ENCODE measurements around the gene KLHL2.

Gene KLHL2

DNA sequence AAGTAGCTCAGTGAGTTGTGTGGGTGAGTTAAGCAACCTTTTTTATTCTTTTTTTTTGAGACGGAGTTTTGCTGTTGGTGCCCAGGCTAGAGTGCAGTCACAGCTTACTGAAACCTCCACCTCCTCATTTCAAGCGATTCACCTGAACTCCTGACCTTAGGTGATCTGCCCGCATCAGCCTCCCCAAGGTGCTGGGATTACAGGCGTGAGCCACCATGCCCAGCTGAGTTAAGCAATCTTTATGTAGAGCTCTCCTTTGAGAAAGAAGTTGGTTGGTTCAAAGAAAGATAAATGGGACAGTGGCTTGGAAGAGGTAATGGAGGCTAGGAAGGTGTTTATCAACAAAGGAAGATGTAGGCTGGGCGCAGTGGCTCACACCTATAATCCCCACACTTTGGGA is 123.3 kb downstream of the KLHL2 start:
- Histone ChIP-seq H3K4me1 (ENCODE audit: low read depth, poor library complexity, severe bottlenecking) (peaks cover 54% of the 10 kb centered on the region), H3K27ac (no peak overlapping the region), H3K36me3 (ENCODE audit: insufficient read depth) (0 out of 2 replicates have a peak, but pooled peaks cover 4% of the 10 kb centered on the region), H2AFZ (ENCODE audit: low read depth) (no peak overlapping the region), H3K9ac (no peak overlapping the region), H3K4me2 (peak overlapping the region; percentile 14; the same call in 1 of the 2 replicates), H3K4me3 (IDR thresholded peaks at IDR 0.05; ENCODE audit: insufficient read depth, low read depth, low read length) (no peak overlapping the region), H3K27me3 (ENCODE audit: insufficient read depth, low read depth) (no peaks in the 10 kb centered on the region), H3K79me2 (ENCODE audit: insufficient read depth, low read depth) (peaks cover 77% of the 10 kb centered on the region), H4K20me1 (ENCODE audit: insufficient read depth) (peaks cover 22% of the 10 kb centered on the region; the same call in 1 of the 2 replicates)
- TF ChIP-seq, protein P1, sequence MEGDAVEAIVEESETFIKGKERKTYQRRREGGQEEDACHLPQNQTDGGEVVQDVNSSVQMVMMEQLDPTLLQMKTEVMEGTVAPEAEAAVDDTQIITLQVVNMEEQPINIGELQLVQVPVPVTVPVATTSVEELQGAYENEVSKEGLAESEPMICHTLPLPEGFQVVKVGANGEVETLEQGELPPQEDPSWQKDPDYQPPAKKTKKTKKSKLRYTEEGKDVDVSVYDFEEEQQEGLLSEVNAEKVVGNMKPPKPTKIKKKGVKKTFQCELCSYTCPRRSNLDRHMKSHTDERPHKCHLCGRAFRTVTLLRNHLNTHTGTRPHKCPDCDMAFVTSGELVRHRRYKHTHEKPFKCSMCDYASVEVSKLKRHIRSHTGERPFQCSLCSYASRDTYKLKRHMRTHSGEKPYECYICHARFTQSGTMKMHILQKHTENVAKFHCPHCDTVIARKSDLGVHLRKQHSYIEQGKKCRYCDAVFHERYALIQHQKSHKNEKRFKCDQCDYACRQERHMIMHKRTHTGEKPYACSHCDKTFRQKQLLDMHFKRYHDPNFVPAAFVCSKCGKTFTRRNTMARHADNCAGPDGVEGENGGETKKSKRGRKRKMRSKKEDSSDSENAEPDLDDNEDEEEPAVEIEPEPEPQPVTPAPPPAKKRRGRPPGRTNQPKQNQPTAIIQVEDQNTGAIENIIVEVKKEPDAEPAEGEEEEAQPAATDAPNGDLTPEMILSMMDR (conservative IDR thresholded peaks at IDR 0.05; ENCODE audit: low read depth, low read length) = no peak

DNA sequence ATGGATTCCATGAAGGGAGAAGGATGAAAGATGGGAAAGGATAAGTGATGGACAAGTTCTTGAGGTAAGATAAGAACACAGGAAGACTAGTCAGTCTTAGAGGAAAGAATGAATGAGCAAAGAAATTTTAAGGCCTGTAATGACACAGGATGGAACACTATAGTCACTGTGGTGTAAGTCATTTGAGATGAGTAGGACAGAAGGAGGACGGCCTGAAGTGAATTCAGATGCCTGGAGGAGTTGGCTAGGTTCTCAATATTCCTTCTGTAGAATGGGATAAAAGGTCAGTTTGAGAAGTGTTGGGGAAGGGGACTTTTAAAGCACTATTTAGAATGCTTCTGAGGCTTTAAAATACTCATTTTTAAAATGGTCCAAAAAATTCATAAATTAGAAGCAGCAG is 124.0 kb downstream of the KLHL2 start:
- Histone ChIP-seq H3K27ac (no peak overlapping the region), H3K4me1 (ENCODE audit: low read depth, poor library complexity, severe bottlenecking) (peaks cover 47% of the 10 kb centered on the region), H3K36me3 (ENCODE audit: insufficient read depth) (0 out of 2 replicates have a peak, but pooled peaks cover 4% of the 10 kb centered on the region), H4K20me1 (ENCODE audit: insufficient read depth) (peaks cover 22% of the 10 kb centered on the region; the same call in 1 of the 2 replicates), H3K4me2 (0 out of 2 replicates have a peak overlapping the region, but pooled peaks have one; percentile 14), H3K9ac (no peak overlapping the region), H2AFZ (ENCODE audit: low read depth) (no peak overlapping the region), H3K4me3 (IDR thresholded peaks at IDR 0.05; ENCODE audit: insufficient read depth, low read depth, low read length) (no peak overlapping the region), H3K79me2 (ENCODE audit: insufficient read depth, low read depth) (peaks cover 81% of the 10 kb centered on the region), H3K27me3 (ENCODE audit: insufficient read depth, low read depth) (no peaks in the 10 kb centered on the region)
- TF ChIP-seq, protein P1 (conservative IDR thresholded peaks at IDR 0.05; ENCODE audit: low read depth, low read length) = no peak

DNA sequence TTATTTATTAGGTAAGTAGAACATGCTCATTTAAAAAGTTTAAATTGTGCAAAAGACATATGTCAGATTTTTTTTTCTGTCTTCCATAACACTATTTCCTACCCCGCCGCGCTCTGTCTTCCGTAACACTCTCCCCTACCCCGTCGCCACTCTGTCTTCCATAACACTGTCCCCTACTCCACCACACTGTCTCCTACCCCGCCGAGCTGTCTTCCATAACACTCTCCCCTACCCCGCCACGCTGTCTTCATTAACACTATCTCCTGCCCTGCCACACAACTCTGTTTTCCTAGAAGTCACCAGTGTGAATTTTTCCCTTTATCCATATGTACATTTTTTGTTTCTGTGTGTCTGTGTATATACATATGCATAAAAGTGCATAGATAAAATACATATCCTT is 124.5 kb downstream of the KLHL2 start:
- Histone ChIP-seq H3K9ac (no peak overlapping the region), H3K27me3 (ENCODE audit: insufficient read depth, low read depth) (no peaks in the 10 kb centered on the region), H4K20me1 (ENCODE audit: insufficient read depth) (peaks cover 22% of the 10 kb centered on the region; the same call in 1 of the 2 replicates), H3K79me2 (ENCODE audit: insufficient read depth, low read depth) (peaks cover 81% of the 10 kb centered on the region), H3K4me1 (ENCODE audit: low read depth, poor library complexity, severe bottlenecking) (peaks cover 45% of the 10 kb centered on the region), H2AFZ (ENCODE audit: low read depth) (no peak overlapping the region), H3K36me3 (ENCODE audit: insufficient read depth) (0 out of 2 replicates have a peak, but pooled peaks cover 4% of the 10 kb centered on the region), H3K4me3 (IDR thresholded peaks at IDR 0.05; ENCODE audit: insufficient read depth, low read depth, low read length) (no peak overlapping the region), H3K4me2 (no peak overlapping the region), H3K27ac (no peak overlapping the region)
- TF ChIP-seq, protein P1 (conservative IDR thresholded peaks at IDR 0.05; ENCODE audit: low read depth, low read length) = no peak

GRCh38 chr4:165332502-165332901 is 125.1 kb downstream of the KLHL2 start:
- Histone ChIP-seq H3K79me2 (ENCODE audit: insufficient read depth, low read depth) (peaks cover 81% of the 10 kb centered on the region), H2AFZ (ENCODE audit: low read depth) (no peak overlapping the region), H3K9ac (no peak overlapping the region), H3K27ac (no peak overlapping the region), H4K20me1 (ENCODE audit: insufficient read depth) (peaks cover 22% of the 10 kb centered on the region; the same call in 1 of the 2 replicates), H3K4me3 (IDR thresholded peaks at IDR 0.05; ENCODE audit: insufficient read depth, low read depth, low read length) (no peak overlapping the region), H3K36me3 (ENCODE audit: insufficient read depth) (peaks cover 7% of the 10 kb centered on the region; the same call in 1 of the 2 replicates), H3K4me2 (0 out of 2 replicates have a peak overlapping the region, but pooled peaks have one; percentile 15), H3K4me1 (ENCODE audit: low read depth, poor library complexity, severe bottlenecking) (peaks cover 45% of the 10 kb centered on the region), H3K27me3 (ENCODE audit: insufficient read depth, low read depth) (no peaks in the 10 kb centered on the region)
- TF ChIP-seq, protein P1 (conservative IDR thresholded peaks at IDR 0.05; ENCODE audit: low read depth, low read length) = no peak
